ENCODE measurements around the gene SLC8B1.

SLC8B1 gene

GRCh38 chr12:113257564-113257963, 77.3 kb downstream of the SLC8B1 start:
- DNase-seq (ENCODE audit: low spot score) = no peak
- in situ Hi-C loops (cut with MboI; ENCODE audit: low pct_unique_long_range_greater_than_20kb, low sequenced_read_pairs, unreplicated experiment) = no loop called here
- no peak for TF ChIP-seq CTCF (IDR thresholded peaks at IDR 0.05; ENCODE audit: extremely low read depth, insufficient read depth, missing control alignments)

GRCh38 chr12:113254298-113254697, 80.6 kb downstream of the SLC8B1 start:
- in situ Hi-C loops (cut with MboI; ENCODE audit: low pct_unique_long_range_greater_than_20kb, low sequenced_read_pairs, unreplicated experiment) = no loop called here
- TF ChIP-seq CTCF (IDR thresholded peaks at IDR 0.05; ENCODE audit: extremely low read depth, insufficient read depth, missing control alignments) = no peak
- no peak for DNase-seq (ENCODE audit: low spot score)

GRCh38 chr12:113253532-113254285, 81.2 kb downstream of the SLC8B1 start:
- in situ Hi-C loops (cut with MboI; ENCODE audit: low pct_unique_long_range_greater_than_20kb, low sequenced_read_pairs, unreplicated experiment) = no loop called here
- TF ChIP-seq CTCF (IDR thresholded peaks at IDR 0.05; ENCODE audit: extremely low read depth, insufficient read depth, missing control alignments) = no peak
- no peak for DNase-seq (ENCODE audit: low spot score)

GRCh38 chr12:113252494-113252893, 82.4 kb downstream of the SLC8B1 start:
- in situ Hi-C loops (cut with MboI; ENCODE audit: low pct_unique_long_range_greater_than_20kb, low sequenced_read_pairs, unreplicated experiment) = no loop called here
- TF ChIP-seq CTCF (IDR thresholded peaks at IDR 0.05; ENCODE audit: extremely low read depth, insufficient read depth, missing control alignments) = no peak
- no peak for DNase-seq (ENCODE audit: low spot score)

- no peak for TF ChIP-seq CTCF (IDR thresholded peaks at IDR 0.05; ENCODE audit: extremely low read depth, insufficient read depth, missing control alignments)
- DNase-seq (ENCODE audit: low spot score) = no peak
- in situ Hi-C loops (cut with MboI; ENCODE audit: low pct_unique_long_range_greater_than_20kb, low sequenced_read_pairs, unreplicated experiment) = no loop called here
Observed at GRCh38 chr12:113251404-113252070, 83.4 kb downstream of the SLC8B1 start.

GRCh38 chr12:113250045-113250444, 84.9 kb downstream of the SLC8B1 start:
- no peak for DNase-seq (ENCODE audit: low spot score)
- in situ Hi-C loops (cut with MboI; ENCODE audit: low pct_unique_long_range_greater_than_20kb, low sequenced_read_pairs, unreplicated experiment) = no loop called here
- TF ChIP-seq CTCF (IDR thresholded peaks at IDR 0.05; ENCODE audit: extremely low read depth, insufficient read depth, missing control alignments) = no peak
